IPS-NIHi7 (cell line): ENCODE measurements around the gene RNF7.
"Not testable (repeated sequence)": the region's sequence is repeated elsewhere in the genome, so short reads cannot be mapped to it uniquely, and the experiment has no call there.

ENCODE experiments used
- DNase-seq: peaks from one replicate; pipeline ENCODE4 v3.0.0; 2012; ENCODE audit warnings: mixed read lengths; ENCODE audit errors: extremely low spot score

RNF7 gene

GRCh38 chr3:141782386-141782932, 44.4 kb downstream of the RNF7 start:
- DNase-seq: peak; percentile 67

GRCh38 chr3:141783632-141784031, 45.5 kb downstream of the RNF7 start:
- DNase-seq: no peak

- no peak for DNase-seq
Measured at GRCh38 chr3:141784096-141784495, 46.0 kb downstream of the RNF7 start.

- no peak for DNase-seq
Measured at GRCh38 chr3:141784531-141784930, 46.4 kb downstream of the RNF7 start.

DNA sequence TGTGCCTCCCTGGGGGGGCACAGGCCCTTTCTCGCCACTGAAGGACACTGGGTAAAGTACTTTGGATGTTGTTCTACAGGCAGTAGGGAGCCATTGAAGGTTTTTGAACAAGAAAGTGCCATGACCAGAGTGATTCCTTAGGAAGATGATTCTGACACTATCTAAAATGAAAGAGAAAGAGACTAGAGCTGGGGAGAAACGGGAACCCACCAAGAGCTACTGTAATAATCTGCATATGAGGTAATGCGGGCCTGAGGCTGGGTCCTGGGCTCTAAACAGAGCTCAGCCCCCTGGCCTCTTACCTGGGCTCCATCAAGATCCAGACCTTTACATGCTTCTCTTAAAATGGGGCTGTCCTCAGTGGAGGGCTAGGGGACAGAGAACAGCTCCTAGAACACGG, 50.1 kb downstream of the RNF7 start:
- no peak for DNase-seq

DNA sequence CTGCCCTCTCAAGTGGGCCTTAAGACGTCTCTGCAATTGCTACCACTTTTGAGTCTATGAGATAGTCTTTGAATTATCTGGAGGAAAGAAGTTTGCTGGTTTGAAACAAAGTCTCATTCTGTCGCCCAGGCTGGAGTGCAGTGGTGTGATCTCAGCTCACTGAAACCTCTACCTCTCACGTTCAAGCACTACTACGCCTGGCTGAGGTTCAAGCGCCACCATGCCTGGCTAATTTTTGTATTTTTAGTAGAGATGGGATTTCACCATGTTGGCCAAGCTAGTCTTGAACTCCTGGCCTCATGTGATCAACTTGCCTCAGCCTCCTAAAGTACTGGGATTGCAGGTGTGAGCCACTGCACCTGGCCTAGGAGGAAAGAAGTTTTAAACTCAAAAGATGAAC, 50.7 kb downstream of the RNF7 start:
- DNase-seq: not testable (repeated sequence)

DNA sequence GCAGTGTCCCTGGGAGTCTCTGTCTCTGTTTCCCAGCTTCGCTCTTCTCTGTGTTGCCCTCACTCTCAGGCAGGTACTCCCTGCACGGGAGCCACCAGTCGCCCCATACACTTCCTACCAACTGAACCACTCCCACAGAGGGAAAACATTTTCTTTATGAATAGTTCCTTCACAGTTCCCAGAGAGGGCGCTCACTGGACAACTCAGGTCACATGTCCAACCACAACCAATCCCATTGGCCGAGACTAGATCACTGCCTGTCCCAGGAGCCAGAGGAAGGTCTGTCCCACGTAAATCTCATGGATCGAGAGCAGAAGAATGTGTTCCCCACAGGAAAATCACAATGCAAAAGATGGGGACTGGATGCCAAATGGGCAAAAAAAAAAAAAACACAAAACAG, 51.2 kb downstream of the RNF7 start:
- peak; percentile 54 for DNase-seq

DNA sequence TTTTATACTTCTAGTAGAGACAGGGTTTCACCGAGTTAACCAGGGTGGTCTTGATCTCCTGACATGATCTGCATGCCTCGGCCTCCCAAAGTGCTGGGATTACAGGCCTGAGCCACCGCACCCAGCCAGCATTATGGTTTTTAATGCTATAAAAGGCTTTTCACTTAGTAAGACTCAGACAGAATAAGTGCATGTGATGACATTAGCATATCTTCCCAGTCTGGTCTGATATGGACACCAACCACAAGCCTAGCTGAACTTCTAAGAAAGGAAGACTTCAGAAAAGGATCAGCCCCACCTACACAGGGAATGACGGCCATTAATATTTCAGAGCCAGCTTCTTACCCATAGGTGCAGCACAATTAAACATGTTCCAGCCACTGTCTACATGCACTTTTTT, 52.1 kb downstream of the RNF7 start:
- no peak for DNase-seq

- DNase-seq: no peak
Measured at GRCh38 chr3:141792495-141792894, 54.4 kb downstream of the RNF7 start.

GRCh38 chr3:141793476-141794260, 55.6 kb downstream of the RNF7 start:
- DNase-seq: peak; percentile 80

DNA sequence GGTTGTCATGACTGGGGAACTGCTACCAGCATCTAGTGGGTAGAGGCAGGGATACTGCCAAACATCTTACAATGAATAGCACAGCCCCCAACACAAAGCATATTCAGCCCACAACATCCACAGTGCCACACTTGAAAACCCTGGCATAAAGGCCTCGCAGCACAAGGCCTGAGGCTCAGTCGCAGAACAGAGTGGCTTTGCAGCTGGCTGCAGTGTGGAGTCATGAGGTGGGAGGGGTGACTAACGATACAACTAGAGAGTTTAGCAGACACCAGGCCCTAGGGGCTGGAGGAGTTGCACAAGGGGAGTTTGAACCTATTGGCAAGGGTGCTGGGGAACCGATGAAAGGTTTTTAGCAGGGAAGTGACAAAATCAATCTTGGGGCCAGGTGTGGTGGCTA, 57.2 kb downstream of the RNF7 start:
- no peak for DNase-seq

DNA sequence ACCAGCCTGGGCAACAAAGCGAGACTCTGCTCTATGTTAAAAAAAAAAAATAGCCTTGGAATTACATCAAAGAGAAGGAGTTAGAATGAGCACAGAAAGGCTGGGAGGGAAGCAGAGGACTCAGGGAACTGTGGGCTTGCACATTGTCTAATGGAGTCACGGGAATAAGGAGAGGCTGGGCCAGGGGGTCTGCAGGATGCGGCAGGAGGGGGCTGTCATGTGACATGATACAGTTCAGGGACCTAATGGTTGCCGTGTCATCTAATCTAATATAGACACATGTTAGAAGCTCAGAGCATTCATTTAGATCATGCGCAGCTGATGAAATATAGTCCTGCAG, 57.6 kb downstream of the RNF7 start:
- DNase-seq: no peak

GRCh38 chr3:141796081-141796888, 58.2 kb downstream of the RNF7 start:
- no peak for DNase-seq
